ENCODE measurements around the gene C1orf74. TPM values are rescaled to one million over a fixed set of nuclear protein-coding genes. Genes with fewer than 3 reads are reported as not detected.

C1orf74 gene
- total RNA-seq: 6.8 and 11.6 TPM in 2 replicates

- Histone ChIP-seq H3K4me3 (ENCODE audit: low read depth, low read length) (peak within 1 kb of the TSS; percentile 55), H3K36me3 (ENCODE audit: control insufficient read depth, insufficient read depth, low read length) (peaks cover 18% of the 10 kb centered on the region), H3K27me3 (ENCODE audit: control insufficient read depth, insufficient read depth, low read length) (no peaks in the 10 kb centered on the region)
- DNase-seq (ENCODE audit: low read depth) (peak; percentile 90), FAIRE-seq (peak; percentile 70)
- TF ChIP-seq, protein P1, sequence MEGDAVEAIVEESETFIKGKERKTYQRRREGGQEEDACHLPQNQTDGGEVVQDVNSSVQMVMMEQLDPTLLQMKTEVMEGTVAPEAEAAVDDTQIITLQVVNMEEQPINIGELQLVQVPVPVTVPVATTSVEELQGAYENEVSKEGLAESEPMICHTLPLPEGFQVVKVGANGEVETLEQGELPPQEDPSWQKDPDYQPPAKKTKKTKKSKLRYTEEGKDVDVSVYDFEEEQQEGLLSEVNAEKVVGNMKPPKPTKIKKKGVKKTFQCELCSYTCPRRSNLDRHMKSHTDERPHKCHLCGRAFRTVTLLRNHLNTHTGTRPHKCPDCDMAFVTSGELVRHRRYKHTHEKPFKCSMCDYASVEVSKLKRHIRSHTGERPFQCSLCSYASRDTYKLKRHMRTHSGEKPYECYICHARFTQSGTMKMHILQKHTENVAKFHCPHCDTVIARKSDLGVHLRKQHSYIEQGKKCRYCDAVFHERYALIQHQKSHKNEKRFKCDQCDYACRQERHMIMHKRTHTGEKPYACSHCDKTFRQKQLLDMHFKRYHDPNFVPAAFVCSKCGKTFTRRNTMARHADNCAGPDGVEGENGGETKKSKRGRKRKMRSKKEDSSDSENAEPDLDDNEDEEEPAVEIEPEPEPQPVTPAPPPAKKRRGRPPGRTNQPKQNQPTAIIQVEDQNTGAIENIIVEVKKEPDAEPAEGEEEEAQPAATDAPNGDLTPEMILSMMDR (IDR thresholded peaks at IDR 0.05; ENCODE audit: insufficient read depth, low read length, severe bottlenecking): no peak
Observed at GRCh38 chr1:209784265-209785169, at the start of gene C1orf74. TSS of gene C1orf74 (minus strand) at chr1:209784559. CDS start at chr1:209783634, 925 bp downstream.

GRCh38 chr1:209831615-209832014, 47.3 kb upstream of the C1orf74 start:
- DNase-seq (ENCODE audit: low read depth): peak; percentile 69
- peaks cover 10% of the 10 kb centered on the region for H3K36me3 ChIP-seq (ENCODE audit: control insufficient read depth, insufficient read depth, low read length)

DNA sequence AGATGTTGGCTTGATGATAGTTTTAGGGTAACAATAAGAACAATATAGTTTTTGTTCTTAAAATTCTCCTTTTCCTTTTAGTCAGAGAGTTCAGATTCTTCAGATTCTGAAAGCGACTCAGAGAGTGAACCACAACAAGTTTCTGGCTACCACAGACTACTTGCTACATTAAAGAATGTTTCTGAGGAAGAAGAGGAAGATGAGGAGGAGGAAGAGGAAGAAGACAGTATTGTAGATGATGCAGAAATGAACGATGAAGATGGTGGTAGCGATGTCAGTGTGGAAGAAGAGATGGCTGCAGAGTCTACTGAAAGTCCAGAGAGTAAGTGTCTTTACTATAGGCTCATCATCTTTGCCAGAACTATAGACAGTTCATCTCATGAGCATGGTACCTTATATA, 46.4 kb upstream of the C1orf74 start:
- no peak for DNase-seq (ENCODE audit: low read depth)
- Histone ChIP-seq H3K27me3 (ENCODE audit: control insufficient read depth, insufficient read depth, low read length) (no peaks in the 10 kb centered on the region), H3K36me3 (ENCODE audit: control insufficient read depth, insufficient read depth, low read length) (peaks cover 10% of the 10 kb centered on the region), H3K4me3 (ENCODE audit: low read depth, low read length) (no peak overlapping the region)
- TF ChIP-seq, protein P1 (IDR thresholded peaks at IDR 0.05; ENCODE audit: insufficient read depth, low read length, severe bottlenecking): no peak
- no peak for FAIRE-seq

More at GRCh38 chr1:209831615-209832014, 47.3 kb upstream of the C1orf74 start:
- FAIRE-seq: no peak
- Histone ChIP-seq H3K27me3 (ENCODE audit: control insufficient read depth, insufficient read depth, low read length) (no peaks in the 10 kb centered on the region), H3K4me3 (ENCODE audit: low read depth, low read length) (no peak overlapping the region)
- TF ChIP-seq, protein P1 (IDR thresholded peaks at IDR 0.05; ENCODE audit: insufficient read depth, low read length, severe bottlenecking): no peak

GRCh38 chr1:209829716-209830115, 45.4 kb upstream of the C1orf74 start:
- no peak overlapping the region for H3K4me3 ChIP-seq (ENCODE audit: low read depth, low read length)
- DNase-seq (ENCODE audit: low read depth): no peak
- H3K27me3 ChIP-seq (ENCODE audit: control insufficient read depth, insufficient read depth, low read length): no peaks in the 10 kb centered on the region
- TF ChIP-seq, protein P1 (IDR thresholded peaks at IDR 0.05; ENCODE audit: insufficient read depth, low read length, severe bottlenecking): no peak
- no peak for FAIRE-seq
- peaks cover 10% of the 10 kb centered on the region for H3K36me3 ChIP-seq (ENCODE audit: control insufficient read depth, insufficient read depth, low read length)

DNA sequence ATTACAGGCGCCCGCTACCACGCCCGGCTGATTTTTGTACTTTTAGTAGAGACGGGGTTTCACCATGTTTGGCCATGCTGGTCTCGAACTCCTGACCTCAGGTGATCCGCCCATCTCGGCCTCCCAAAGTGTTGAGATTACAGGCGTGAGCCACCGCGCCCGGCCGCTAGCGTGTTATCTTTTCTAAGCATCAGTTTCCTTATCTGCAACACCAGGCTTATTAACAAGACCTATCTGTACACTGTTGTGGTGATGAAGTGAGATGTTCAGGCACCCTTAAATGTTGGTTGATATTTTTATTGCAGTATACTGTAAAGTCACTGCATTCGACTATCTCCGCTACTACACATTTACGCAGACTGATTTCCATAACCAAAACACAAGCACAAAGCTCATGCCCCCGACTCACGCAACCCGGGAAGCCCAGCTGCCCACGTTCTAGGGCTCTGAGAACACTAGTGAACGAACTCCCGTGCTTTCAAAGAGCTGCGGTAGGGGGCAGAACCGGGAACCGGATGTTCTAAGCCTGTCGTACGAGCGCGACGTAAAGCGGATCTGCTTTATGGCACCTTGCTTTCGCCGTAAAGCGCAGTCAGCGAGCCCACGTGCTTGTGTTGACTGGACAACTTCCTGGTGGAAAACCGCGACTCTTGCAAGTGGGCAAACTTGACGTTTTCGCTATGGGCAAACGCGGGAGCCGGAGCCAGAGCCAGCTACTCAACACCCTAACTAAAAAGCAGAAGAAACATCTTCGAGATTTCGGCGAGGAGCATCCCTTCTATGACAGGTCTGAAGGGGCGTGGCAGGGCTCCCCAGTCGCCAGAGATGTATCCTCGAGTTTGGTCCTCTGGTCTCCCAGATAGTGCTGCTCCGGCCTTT, 43.3 kb upstream of the C1orf74 start, which contains the start of gene UTP25:
Gene UTP25, plus strand, starts transcription at position 589 of the 879 bp plus-strand sequence. Its CDS starts 92 bp downstream, at position 681.
- TF ChIP-seq, protein P1 (IDR thresholded peaks at IDR 0.05; ENCODE audit: insufficient read depth, low read length, severe bottlenecking): peak; percentile 86
- Histone ChIP-seq H3K36me3 (ENCODE audit: control insufficient read depth, insufficient read depth, low read length) (peaks cover 3% of the 10 kb centered on the region), H3K27me3 (ENCODE audit: control insufficient read depth, insufficient read depth, low read length) (no peaks in the 10 kb centered on the region), H3K4me3 (ENCODE audit: low read depth, low read length) (peak within 1 kb of the TSS; percentile 70)
- DNase-seq (ENCODE audit: low read depth) (peak; percentile 93), FAIRE-seq (peak; percentile 93)

Data from bronchial epithelial cell (primary cell).